ENCODE data around the gene KRT32.

KRT32 gene

DNA sequence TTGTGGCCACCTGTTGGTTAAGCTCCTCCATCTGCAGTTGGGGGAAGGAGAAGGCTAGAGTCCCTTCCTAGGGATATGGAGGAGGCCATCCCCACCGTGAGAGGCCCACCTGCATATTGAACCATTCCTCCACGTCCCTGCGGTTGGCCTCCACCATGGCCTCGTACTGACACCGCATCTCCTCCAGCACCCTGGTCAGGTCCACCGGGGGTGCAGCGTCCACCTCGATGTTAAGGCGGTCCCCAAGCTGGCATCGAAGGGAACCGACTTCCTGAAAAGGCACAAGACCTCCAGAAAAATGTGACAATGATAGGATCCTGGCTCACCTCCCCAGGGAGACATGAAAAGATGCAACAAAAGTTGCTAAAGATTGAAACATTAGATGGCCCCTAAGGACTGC, 3.0 kb downstream of the KRT32 start:
- TF ChIP-seq, protein P1, sequence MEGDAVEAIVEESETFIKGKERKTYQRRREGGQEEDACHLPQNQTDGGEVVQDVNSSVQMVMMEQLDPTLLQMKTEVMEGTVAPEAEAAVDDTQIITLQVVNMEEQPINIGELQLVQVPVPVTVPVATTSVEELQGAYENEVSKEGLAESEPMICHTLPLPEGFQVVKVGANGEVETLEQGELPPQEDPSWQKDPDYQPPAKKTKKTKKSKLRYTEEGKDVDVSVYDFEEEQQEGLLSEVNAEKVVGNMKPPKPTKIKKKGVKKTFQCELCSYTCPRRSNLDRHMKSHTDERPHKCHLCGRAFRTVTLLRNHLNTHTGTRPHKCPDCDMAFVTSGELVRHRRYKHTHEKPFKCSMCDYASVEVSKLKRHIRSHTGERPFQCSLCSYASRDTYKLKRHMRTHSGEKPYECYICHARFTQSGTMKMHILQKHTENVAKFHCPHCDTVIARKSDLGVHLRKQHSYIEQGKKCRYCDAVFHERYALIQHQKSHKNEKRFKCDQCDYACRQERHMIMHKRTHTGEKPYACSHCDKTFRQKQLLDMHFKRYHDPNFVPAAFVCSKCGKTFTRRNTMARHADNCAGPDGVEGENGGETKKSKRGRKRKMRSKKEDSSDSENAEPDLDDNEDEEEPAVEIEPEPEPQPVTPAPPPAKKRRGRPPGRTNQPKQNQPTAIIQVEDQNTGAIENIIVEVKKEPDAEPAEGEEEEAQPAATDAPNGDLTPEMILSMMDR (IDR thresholded peaks at IDR 0.05; ENCODE audit: low read depth, low read length): no peak
- DNase-seq (ENCODE audit: extremely low read depth, low read depth): no peak

DNA sequence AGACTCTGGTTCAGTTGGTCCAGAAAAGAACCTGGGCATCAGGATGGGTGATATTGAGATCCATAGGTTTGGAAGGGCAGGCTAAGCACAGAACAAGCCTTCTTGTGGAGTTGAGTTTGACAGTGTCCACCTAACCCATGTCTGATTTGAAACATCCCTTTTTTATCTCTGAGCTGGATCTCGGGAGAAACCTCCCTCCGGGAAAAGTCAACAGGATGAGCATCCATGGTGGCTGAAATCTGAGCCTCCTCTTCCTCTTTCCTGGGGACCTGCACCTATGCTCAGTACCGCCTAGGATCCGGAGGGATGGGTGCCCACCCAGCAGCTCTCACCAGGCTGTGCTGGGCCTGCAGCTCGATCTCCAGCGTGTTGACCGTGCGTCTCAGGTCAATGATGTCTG, 3.4 kb downstream of the KRT32 start:
- TF ChIP-seq, protein P1 (IDR thresholded peaks at IDR 0.05; ENCODE audit: low read depth, low read length): no peak
- DNase-seq (ENCODE audit: extremely low read depth, low read depth): no peak

DNA sequence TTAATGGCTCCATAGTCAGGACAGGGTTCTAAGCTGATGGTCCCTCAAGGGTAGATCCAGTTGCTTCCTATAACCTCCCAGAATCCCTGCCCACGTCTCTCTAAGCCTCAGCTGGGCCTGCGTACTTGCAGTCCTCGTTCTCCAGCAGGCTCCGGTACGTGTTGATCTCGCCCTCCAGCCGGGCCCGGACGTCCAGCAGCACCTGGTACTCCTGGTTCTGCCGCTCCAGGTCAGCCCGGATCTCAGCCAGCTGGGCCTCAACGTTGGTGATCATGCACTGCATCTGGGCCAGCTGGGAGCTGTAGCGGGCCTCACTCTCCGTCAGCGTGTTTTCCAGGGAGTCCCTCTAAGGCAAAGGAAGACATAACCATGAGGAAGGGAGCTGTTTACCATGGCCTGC, 4.5 kb downstream of the KRT32 start:
- DNase-seq (ENCODE audit: extremely low read depth, low read depth): no peak
- TF ChIP-seq, protein P1 (IDR thresholded peaks at IDR 0.05; ENCODE audit: low read depth, low read length): no peak

DNA sequence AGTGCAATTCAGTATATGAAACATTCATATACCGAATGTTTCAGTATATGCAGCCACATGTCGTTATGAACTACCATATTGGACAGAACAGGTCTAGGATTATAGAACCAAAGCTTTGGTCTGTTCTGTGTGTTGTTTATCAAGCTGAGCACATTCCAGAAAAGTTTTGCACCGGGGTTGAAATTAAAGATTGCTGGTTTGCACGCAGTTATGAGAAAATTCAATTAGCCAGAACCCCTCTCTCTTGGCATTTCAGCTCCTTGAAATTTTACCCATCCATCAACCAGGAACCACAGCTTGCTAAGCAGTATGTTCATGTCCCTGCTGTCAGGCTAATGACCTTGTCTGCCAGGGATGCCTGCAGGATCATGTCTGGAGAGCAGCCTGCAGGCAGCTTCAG, 9.5 kb downstream of the KRT32 start:
- peak; percentile 70 for DNase-seq (ENCODE audit: extremely low read depth, low read depth)
- TF ChIP-seq, protein P1 (IDR thresholded peaks at IDR 0.05; ENCODE audit: low read depth, low read length): no peak

DNA sequence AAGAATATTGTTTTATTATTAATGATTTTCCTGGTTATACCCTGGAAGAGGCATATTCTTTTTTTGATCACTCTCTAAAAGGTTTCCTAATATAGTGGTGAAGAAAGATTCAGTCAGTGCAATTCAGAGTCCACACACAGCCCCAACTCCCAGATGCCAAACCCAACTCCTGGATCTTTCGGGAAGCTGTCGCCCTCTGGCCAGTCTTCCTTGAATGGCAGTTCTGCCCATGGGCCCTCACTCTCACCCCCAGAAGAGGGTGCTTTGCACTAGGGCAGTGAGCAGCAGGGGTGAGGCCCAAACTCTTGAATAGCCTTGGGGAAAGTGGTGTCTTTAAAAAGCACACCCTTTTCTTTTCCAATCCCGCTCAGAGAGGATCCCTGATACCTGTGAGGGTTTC, 11.0 kb downstream of the KRT32 start:
- no peak for DNase-seq (ENCODE audit: extremely low read depth, low read depth)
- TF ChIP-seq, protein P1 (IDR thresholded peaks at IDR 0.05; ENCODE audit: low read depth, low read length): no peak

DNA sequence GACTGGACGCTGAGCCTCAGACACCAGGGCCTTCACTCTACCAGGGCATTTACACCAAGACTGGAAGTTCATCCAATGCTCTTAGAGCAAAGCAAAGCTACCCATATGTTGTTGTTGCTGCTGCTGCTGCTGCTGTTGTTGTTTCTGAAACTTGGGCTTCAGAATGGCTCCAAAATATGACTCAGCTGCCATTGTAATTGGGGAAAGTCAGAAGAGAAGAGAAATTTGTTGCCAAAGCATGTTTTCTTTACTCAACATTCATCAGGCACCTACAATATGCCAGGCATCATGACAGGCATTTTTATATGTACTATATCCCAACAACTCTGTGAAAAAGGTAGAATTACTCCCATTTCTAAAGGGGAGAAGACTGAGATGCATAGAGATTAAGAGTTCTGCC, 11.9 kb downstream of the KRT32 start:
- TF ChIP-seq, protein P1 (IDR thresholded peaks at IDR 0.05; ENCODE audit: low read depth, low read length): no peak
- no peak for DNase-seq (ENCODE audit: extremely low read depth, low read depth)

DNA sequence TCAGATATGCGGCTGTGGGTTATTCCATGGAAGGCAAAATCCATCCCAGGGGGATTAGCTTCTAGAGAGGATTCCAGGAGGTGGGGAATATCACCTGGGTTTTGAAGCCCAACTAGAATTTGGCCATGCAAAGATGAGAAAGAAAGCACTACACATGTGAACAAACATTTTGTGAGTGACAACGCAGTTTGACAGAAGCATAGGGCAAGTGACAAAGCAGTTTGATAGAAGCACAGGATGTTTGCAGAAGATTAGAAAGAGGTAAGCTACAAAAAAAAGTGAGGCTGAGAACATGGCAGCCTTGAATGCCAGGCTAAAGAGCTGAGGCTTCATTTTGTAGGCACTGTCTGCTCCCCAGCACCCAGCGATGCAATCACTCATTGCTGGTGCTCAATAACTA, 14.1 kb downstream of the KRT32 start:
- TF ChIP-seq, protein P1 (IDR thresholded peaks at IDR 0.05; ENCODE audit: low read depth, low read length): no peak
- DNase-seq (ENCODE audit: extremely low read depth, low read depth): no peak

Measured in AG09319 (cell line).